ENCODE measurements around the gene SLC35G1. TPM values are rescaled to one million over a fixed set of nuclear protein-coding genes. Genes with fewer than 3 reads are reported as not detected.

Gene SLC35G1
- total RNA-seq, 2 donors from 2014 or later: 3.4 to 6.6 TPM

DNA sequence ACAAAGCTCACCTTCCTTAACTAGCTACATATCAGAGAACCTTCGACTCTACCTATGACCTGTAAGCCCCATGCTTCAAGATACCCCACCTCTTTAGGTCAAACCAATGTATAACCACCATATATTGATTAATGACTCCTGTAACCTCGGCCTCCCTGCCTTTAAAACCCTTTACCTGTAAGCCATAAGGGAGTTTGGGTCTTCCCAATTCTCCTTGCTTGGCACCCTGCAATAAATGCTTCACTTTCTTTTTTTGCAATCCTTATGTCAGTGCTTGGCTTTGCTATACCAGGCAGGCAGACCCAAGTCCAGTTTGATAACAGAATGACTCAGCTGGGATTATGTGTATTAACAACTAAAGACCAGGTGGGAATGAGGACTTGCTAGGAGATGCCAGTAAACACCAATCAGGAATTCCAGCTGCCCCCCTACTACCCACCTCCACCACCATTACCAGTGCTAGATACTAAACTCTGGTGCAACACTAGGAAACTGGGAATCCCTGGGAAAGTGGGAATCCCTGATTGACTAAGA is 22.0 kb upstream of the SLC35G1 start:
- Mint-ChIP-seq H3K36me3 (ENCODE audit: low read depth) (no peaks in the 10 kb centered on the region), H3K9me3 (no peaks in the 10 kb centered on the region), H3K27me3 (peaks cover 45% of the 10 kb centered on the region), H3K27ac (no peak overlapping the region), H3K4me3 (no peak overlapping the region), H3K4me1 (no peaks in the 10 kb centered on the region)
- ATAC-seq (replicated peaks): no peak

DNA sequence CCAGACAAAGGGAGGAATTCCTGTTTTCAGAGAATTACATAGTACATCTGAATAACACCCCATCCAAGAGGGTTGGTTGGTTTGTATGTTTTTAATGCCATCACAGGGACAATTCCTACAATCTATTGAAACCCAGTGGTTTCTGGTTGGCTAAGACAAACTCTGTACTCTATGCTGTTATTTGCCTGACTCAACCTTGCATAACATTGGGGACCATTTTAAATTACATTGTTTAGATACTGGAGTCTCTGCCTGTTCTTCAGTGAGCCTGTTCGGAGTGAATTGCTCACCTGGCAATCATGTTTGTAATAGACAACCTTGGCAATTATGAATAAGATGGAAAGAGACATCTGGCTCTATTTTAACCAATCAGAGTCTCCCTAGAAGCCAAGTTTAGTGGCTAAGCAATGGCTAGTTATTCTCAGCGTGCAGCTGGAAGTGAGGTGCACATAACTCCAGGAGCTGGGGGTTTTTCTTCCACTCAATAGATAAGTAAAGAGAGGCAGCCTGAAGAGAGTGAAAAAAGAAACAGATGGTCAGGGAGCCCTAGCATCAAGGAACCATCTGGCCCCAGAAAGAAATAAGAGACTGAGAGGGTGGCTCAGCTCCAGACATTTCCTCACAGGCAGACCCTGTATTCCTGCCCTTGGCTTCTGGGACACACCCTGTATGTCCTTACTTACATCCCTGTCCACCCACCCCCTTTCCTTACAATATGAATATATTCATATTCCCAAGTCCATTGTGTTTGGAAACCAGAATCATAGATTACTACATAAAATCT is 21.2 kb upstream of the SLC35G1 start:
- no peaks in the 10 kb centered on the region for H3K9me3 Mint-ChIP-seq
- no peak overlapping the region for H3K4me3 Mint-ChIP-seq
- no peak overlapping the region for H3K27ac Mint-ChIP-seq
- ATAC-seq (replicated peaks): no peak
- peaks cover 40% of the 10 kb centered on the region for H3K27me3 Mint-ChIP-seq
- H3K4me1 Mint-ChIP-seq: no peaks in the 10 kb centered on the region
- H3K36me3 Mint-ChIP-seq (ENCODE audit: low read depth): no peaks in the 10 kb centered on the region

DNA sequence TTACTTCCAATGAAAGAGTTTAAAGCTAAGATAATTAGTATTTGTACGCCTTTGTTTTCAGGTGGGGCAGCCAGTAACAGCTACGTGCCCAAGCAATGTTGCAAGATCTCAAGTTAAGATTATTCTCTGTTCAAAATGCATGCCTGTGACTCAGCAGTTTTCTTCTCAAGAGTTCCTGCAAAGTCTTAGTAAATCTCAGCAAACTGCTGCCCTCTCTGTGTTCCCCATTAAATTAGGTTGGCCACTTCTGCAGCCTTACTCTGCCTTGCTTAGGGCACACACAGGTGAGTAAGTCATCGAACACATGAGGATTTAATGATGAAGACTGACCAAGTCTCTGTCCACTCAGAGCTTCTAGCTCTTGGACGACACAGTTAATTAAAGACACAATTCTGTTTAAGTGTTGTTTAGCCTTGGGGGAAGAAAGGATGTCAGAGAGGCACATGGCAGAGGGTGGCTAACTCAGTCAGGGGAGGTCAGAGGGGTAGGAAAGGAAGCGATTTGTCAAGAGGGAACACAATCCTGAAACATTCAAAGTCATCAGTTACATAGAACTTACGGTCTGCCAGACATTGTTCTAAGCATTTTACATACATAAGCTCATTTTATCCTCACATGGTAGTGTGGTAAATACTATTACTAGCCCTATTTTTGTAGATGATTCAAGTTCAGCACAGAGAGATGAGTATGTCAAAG is 20.2 kb upstream of the SLC35G1 start:
- ATAC-seq (replicated peaks): no peak
- Mint-ChIP-seq H3K4me1 (no peaks in the 10 kb centered on the region), H3K27me3 (peaks cover 36% of the 10 kb centered on the region), H3K4me3 (no peak overlapping the region), H3K36me3 (ENCODE audit: low read depth) (no peaks in the 10 kb centered on the region), H3K27ac (no peak overlapping the region), H3K9me3 (no peaks in the 10 kb centered on the region)

DNA sequence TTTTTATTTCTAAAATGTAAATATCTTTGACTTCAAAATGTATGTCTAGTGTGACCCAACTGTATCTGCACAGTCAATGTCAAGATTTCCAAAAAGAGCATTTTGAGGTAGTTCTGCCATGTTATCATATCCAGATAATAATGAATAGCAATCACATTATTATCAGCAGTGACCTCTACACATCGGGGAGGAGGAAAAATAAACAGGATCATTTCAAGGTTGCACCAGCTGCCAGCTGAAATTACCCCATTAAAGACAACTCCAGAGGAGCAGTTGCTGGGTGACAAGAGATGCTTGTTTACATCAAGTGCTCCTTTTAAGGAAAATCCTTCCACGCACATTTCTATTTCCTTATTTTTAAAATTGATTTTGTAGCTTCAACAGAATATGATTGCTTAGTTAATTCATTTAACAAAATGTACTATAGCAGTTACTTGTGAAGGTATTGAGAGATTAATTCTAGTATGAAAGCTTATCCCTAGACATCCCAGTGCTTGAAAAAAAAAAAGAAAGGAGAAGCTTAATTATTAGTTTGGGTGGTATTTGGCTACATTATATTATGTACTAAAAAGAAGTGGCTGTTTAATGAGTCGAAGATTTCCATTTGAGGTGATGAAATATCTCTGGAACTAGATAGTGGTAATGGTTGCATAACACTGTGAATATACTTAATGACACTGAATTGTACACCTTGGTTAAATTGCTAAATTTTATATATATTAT is 19.3 kb upstream of the SLC35G1 start:
- H3K36me3 Mint-ChIP-seq (ENCODE audit: low read depth): no peaks in the 10 kb centered on the region
- H3K4me1 Mint-ChIP-seq: no peaks in the 10 kb centered on the region

DNA sequence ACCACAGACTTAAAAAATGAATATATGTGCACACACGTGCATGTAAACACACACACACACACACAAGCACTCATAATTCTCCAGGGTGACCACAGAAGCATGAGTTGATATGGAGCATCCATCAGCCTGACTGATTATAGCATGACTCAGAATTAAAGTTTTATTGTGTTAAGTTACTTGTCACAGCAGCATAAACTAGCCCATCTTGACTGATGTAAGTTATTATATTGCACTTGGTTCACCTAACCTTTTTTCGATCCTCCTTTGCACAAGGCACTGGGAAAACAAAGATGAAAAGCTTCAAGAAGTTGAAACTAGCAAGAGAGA is 18.8 kb upstream of the SLC35G1 start:
- no peaks in the 10 kb centered on the region for H3K36me3 Mint-ChIP-seq (ENCODE audit: low read depth)
- ATAC-seq (replicated peaks): no peak
- no peaks in the 10 kb centered on the region for H3K4me1 Mint-ChIP-seq
- H3K9me3 Mint-ChIP-seq: no peaks in the 10 kb centered on the region
- no peak overlapping the region for H3K4me3 Mint-ChIP-seq
- no peak overlapping the region for H3K27ac Mint-ChIP-seq
- H3K27me3 Mint-ChIP-seq: peaks cover 35% of the 10 kb centered on the region

More for the DNA sequence above, 19.3 kb upstream of the SLC35G1 start:
- H3K27ac Mint-ChIP-seq: no peak overlapping the region
- no peaks in the 10 kb centered on the region for H3K9me3 Mint-ChIP-seq
- no peak overlapping the region for H3K4me3 Mint-ChIP-seq
- no peak for ATAC-seq (replicated peaks)
- H3K27me3 Mint-ChIP-seq: peaks cover 37% of the 10 kb centered on the region

DNA sequence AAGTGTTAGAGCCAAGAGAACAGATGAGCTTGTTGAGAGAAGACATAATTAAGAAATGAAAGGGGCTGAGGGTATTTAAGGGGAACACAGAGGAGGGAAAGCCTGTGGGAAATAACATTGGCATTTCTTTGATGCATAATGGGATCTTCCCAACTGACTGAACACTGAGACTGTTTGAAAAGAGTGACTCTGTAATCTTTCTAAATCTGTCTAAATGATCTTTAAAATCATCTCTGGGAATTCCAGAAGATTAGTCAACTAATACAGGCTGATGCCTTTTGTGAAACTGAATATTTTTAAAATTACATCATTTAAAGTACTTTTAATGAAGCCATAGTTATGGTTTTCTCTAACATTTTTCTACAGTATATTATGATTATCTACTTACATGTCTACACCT is 17.4 kb upstream of the SLC35G1 start:
- H3K9me3 Mint-ChIP-seq: no peaks in the 10 kb centered on the region
- H3K4me1 Mint-ChIP-seq: no peaks in the 10 kb centered on the region
- peaks cover 33% of the 10 kb centered on the region for H3K27me3 Mint-ChIP-seq
- no peaks in the 10 kb centered on the region for H3K36me3 Mint-ChIP-seq (ENCODE audit: low read depth)
- H3K27ac Mint-ChIP-seq: no peak overlapping the region
- ATAC-seq (replicated peaks): no peak
- no peak overlapping the region for H3K4me3 Mint-ChIP-seq

DNA sequence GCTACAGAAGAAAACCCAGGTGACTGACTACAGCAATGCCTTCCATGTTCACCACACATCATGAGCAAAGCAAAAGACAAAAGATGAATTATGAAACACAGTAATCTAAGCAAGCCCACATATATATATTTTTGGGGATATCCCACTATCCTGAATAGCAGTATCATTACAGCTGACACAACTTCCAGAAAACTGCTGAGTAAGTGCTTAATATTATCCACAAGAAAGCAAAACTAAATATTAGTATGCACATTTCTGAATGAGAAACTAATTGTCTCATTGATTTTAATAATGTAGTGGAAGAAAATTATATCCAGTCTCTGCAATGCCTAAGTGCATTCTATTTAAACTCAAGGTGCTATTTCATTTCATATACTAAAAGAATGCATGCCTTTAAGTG is 14.5 kb upstream of the SLC35G1 start:
- no peaks in the 10 kb centered on the region for H3K36me3 Mint-ChIP-seq (ENCODE audit: low read depth)
- peaks cover 38% of the 10 kb centered on the region for H3K27me3 Mint-ChIP-seq
- ATAC-seq (replicated peaks): no peak
- no peaks in the 10 kb centered on the region for H3K9me3 Mint-ChIP-seq
- H3K4me3 Mint-ChIP-seq: no peak overlapping the region
- H3K4me1 Mint-ChIP-seq: no peaks in the 10 kb centered on the region
- no peak overlapping the region for H3K27ac Mint-ChIP-seq

DNA sequence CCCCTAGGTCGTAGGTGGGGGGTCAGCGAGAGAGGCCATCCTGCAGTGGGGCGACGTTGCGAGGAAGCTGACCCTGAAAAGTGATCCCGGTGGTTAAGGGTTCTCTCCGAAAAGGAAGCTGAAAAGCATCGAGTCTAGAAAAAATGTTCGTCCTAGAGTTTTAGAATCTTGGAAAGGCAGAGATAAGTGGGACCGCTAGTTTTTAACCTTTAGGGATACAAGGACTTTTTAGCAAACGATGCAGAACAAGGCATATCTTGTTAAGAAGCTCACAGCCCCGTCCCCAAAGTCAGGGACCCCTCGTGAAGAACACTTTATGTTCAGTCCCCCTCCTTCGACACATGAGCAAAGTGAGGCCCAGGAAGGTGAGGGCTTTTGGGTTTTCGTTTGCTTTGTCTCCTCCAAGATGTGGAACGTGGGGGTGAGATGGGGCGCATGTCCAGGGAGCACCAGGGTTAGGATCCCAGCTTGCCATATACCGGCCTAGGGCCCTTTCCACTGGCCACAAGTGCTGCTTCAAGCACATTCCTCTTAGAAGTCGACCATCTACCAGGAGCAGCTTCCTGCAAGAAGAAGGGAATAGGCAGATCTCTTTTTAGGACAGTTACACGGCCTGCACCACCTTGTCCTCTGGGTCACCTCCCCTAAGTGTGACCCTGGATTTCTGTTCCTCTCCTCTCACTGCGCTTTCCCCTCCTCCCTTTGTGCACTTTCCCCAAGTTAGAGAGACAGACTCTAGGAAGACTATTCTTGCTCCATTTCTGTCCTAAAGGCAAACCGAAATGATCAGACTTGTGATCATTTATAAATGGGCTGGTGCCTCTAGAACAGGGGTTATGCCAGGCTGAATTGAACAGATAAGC is 969 bp downstream of the SLC35G1 start:
- peak overlapping the region; percentile 78 for H3K4me3 Mint-ChIP-seq
- peak overlapping the region; percentile 58 for H3K27ac Mint-ChIP-seq
- ATAC-seq (replicated peaks): no peak
- H3K27me3 Mint-ChIP-seq: peaks cover 4% of the 10 kb centered on the region
- H3K9me3 Mint-ChIP-seq: no peaks in the 10 kb centered on the region
- peaks cover 15% of the 10 kb centered on the region for H3K36me3 Mint-ChIP-seq (ENCODE audit: low read depth)
- peaks cover 24% of the 10 kb centered on the region for H3K4me1 Mint-ChIP-seq

DNA sequence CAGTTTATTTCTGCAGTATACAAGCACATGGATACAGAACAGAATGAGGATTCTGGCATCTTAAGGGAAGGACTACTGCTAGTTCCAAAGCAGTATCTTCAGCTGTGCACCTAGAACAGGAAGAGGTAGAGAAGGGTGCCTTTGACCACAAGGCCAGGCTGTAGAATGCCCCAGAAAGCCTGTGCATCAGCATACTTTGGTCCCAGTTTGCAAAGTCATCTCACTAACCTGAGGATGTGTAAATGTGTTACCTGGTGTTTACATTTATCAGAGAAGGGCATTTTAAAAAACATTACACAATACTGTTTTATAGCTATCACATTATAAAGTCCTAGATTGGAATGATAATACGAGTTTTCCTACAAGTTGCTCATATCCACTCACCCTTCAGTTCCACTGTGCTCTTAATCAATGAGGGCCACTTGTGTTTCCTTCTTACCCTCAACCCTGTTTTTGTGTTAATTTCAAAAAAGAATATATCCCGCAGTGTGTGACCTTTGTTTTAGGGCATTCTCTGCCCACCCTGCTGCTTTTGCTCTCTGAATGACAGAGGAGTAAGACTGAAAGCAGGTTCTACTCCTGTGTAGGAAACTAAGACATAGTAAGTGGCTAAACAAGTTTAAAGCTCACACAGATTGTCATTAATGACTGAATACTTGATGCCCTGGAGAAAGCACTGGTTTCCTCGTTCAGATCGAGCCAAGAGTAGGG is 3.4 kb downstream of the SLC35G1 start:
- ATAC-seq (replicated peaks): no peak
- Mint-ChIP-seq H3K4me3 (peak overlapping the region; percentile 78), H3K27ac (no peak overlapping the region), H3K4me1 (peaks cover 29% of the 10 kb centered on the region), H3K36me3 (ENCODE audit: low read depth) (peaks cover 26% of the 10 kb centered on the region), H3K27me3 (no peaks in the 10 kb centered on the region), H3K9me3 (no peaks in the 10 kb centered on the region)

DNA sequence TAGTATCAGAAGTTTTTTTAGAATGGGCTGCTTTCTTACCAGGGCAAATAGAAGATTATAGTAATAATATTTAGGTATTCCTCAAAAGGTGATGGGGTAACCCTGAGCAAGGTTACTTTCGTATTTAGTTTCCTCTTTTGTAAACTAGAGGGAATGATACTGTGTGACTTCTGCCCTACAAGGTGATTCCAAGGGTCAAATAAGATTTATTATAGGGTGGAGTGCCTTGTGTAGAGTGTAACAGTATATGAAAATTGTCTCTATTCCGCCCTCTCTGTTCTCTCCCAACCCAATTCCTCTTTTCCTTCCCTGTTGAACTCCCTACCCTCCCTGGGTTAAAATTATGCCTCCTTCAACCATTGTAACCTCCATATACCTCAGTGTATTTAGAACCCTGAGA is 5.3 kb downstream of the SLC35G1 start:
- Mint-ChIP-seq H3K4me3 (no peak overlapping the region), H3K4me1 (peaks cover 27% of the 10 kb centered on the region), H3K27ac (no peak overlapping the region), H3K36me3 (ENCODE audit: low read depth) (peaks cover 26% of the 10 kb centered on the region), H3K27me3 (no peaks in the 10 kb centered on the region), H3K9me3 (no peaks in the 10 kb centered on the region)
- ATAC-seq (replicated peaks): no peak

DNA sequence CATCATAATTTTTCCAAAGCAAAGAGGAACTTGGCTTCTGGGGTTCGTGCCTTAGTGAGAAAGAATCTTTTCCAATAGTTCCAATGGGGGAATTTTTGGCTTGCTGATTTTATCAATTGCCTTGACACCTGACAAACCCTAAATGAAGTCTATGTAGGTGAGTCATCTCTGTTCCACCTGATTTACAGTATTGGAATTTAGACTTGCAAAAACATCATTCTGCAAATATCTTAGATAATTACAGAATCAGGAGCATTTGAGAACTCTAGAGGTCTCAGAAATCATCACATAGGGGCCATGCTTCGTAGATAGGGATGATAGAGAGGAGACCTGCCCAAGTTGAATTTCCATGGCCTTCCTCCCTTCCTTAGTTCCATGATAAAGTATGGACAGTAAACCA is 9.3 kb downstream of the SLC35G1 start:
- Mint-ChIP-seq H3K36me3 (ENCODE audit: low read depth) (peaks cover 31% of the 10 kb centered on the region), H3K4me3 (no peak overlapping the region), H3K27me3 (no peaks in the 10 kb centered on the region), H3K4me1 (peaks cover 21% of the 10 kb centered on the region), H3K9me3 (no peaks in the 10 kb centered on the region), H3K27ac (no peak overlapping the region)
- no peak for ATAC-seq (replicated peaks)

DNA sequence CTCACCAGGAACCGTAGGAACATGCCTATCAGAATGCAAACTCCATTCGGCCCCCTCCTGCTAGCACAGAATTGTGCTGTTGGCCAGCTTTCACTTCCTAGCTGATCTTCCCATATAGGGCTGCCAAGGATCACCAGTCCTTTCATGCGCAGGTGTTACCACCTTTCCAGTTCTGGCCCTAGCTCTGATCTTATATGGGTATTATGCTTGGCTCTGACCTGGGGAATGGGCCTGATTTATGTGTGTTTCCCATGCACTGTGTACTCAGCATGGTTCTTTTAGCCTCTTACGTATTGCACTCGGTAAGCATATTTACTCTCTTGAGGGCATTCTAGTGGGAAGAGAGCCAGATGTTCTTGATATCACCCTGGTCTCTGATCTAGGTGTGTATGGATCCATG is 11.1 kb downstream of the SLC35G1 start:
- no peaks in the 10 kb centered on the region for H3K9me3 Mint-ChIP-seq
- peaks cover 33% of the 10 kb centered on the region for H3K36me3 Mint-ChIP-seq (ENCODE audit: low read depth)
- peaks cover 26% of the 10 kb centered on the region for H3K4me1 Mint-ChIP-seq
- no peak for ATAC-seq (replicated peaks)
- peak overlapping the region; percentile 68 for H3K27ac Mint-ChIP-seq
- no peaks in the 10 kb centered on the region for H3K27me3 Mint-ChIP-seq
- H3K4me3 Mint-ChIP-seq: peak overlapping the region; percentile 36

DNA sequence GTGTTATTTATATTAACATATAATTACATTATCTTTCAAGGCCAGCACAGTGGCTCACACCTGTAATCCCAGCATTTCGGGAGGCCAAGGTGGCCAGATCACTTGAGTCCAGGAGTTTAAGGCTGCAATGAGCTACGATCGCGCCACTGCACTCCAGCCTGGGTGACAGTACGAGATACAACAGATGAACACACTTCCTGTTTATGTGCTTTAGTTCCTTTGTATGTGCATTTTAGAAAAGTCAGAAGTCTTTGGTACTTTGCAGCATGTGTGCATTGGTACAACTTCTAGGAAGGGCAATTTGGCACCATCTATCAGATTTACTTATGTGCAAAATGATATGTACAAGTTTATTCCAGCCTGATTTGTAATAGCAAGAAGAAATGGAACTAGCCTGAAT is 13.3 kb downstream of the SLC35G1 start:
- peaks cover 21% of the 10 kb centered on the region for H3K4me1 Mint-ChIP-seq
- H3K27ac Mint-ChIP-seq: peak overlapping the region; percentile 53
- H3K9me3 Mint-ChIP-seq: no peaks in the 10 kb centered on the region
- ATAC-seq (replicated peaks): no peak
- H3K36me3 Mint-ChIP-seq (ENCODE audit: low read depth): peaks cover 25% of the 10 kb centered on the region
- peak overlapping the region; percentile 43 for H3K4me3 Mint-ChIP-seq
- no peaks in the 10 kb centered on the region for H3K27me3 Mint-ChIP-seq
